K562 (cell line): ENCODE data around the gene PIK3CB. TPM values are rescaled to one million over a fixed set of nuclear protein-coding genes. Genes with fewer than 3 reads are reported as not detected.

Source experiments
- CC2D1A ChIP-seq: fragments of 450-650 bp; IDR thresholded peaks from 2 replicates; pipeline ENCODE4 v1.6.1; 2017; ENCODE audit warnings: mild to moderate bottlenecking
- EP300 ChIP-seq: IDR thresholded peaks from 2 replicates; pipeline ENCODE4 v1.6.1; 2012; ENCODE audit warnings: low read length, improper control_type of control experiment
- ILK ChIP-seq: fragments of 450-650 bp; IDR thresholded peaks from 2 replicates; pipeline ENCODE4 v1.6.1; 2016; ENCODE audit warnings: missing genetic modification characterization, low read depth, mild to moderate bottlenecking, missing compliant biosample characterization, moderate library complexity, borderline replicate concordance
- MGA ChIP-seq: fragments of 450-650 bp; IDR thresholded peaks from 2 replicates; pipeline ENCODE4 v1.6.1; 2016; ENCODE audit warnings: mild to moderate bottlenecking, moderate library complexity
- OTX1 ChIP-seq: fragments of 450-650 bp; formaldehyde crosslinking; IDR thresholded peaks from 2 replicates; pipeline ENCODE4 v1.4.0; 2022; ENCODE audit warnings: mild to moderate bottlenecking
- PHF20 ChIP-seq: fragments of 450-650 bp; IDR thresholded peaks from 2 replicates; pipeline ENCODE4 v1.6.1; 2018; ENCODE audit not compliant: partially characterized antibody
- TAF1 ChIP-seq: IDR thresholded peaks from 2 replicates; pipeline ENCODE4 v1.6.1; 2011; ENCODE audit warnings: mild to moderate bottlenecking, low read length, moderate library complexity; ENCODE audit not compliant: insufficient read depth, control insufficient read depth, severe bottlenecking; ENCODE audit errors: extremely low read depth
- WHSC1 ChIP-seq: IDR thresholded peaks from one replicate; pipeline ENCODE4 v1.6.1; 2012; ENCODE audit warnings: low read length, control low read depth, inconsistent platforms
- ZBTB1 ChIP-seq: sonication (generic); formaldehyde crosslinking; IDR thresholded peaks from 2 replicates; pipeline ENCODE4 v1.8.1; 2023; ENCODE audit warnings: missing genetic modification reagents, low read depth, mild to moderate bottlenecking, borderline replicate concordance
- ZNF316 ChIP-seq: fragments of 450-650 bp; IDR thresholded peaks from 2 replicates; pipeline ENCODE4 v1.6.1; 2016
- polyA plus RNA-seq, 8 experiments: library from polyadenylated mRNA; depleted of rRNA in 4 of 8; stranded (reverse) in 5 of 8; unstranded in 3 of 8; fragments of >200 nt; fragmentation: Nextera tagmentation in 2 of 8; fragmentation: Illumina TruSeq in 1 of 8; extraction: Ambion mirVana in 2 of 8; extraction: Trizol in 1 of 8; gene quantifications; 2 replicates each; pipeline versions ENCODE4 v1.2.1 to v1.2.3, GENCODE V29; 2011 to 2014; ENCODE audit warnings: inconsistent platforms in 1 of 8, missing spikeins in 1 of 8
- total RNA-seq, 7 experiments: library from RNA; depleted of rRNA in 6 of 7; stranded (reverse); fragments of >200 nt in 6 of 7; fragmentation: Illumina TruSeq in 2 of 7; extraction: Trizol in 2 of 7; gene quantifications; 2 replicates each; pipeline versions ENCODE4 v1.2.1 to v1.2.3, GENCODE V29; 2011 to 2021; ENCODE audit warnings: low replicate concordance in 1 of 7
- TF ChIP-seq, protein P1 (sequence below): fragments of 450-650 bp; conservative IDR thresholded peaks from 2 replicates; pipeline ENCODE4 v1.6.1; 2016; ENCODE audit warnings: missing genetic modification characterization, low read depth, mild to moderate bottlenecking, missing compliant biosample characterization, moderate library complexity
- TF ChIP-seq, protein P2 (sequence below): fragments of 450-650 bp; IDR thresholded peaks from 2 replicates; pipeline ENCODE4 v1.6.1; 2016; ENCODE audit warnings: mild to moderate bottlenecking

Gene PIK3CB
- total and polyA plus RNA-seq, 9 of the 15 experiments (the other 6 are each of a cell fraction or from before 2014, with no cell fraction given), result 15.3 to 62.6 (median 28.3) TPM

DNA sequence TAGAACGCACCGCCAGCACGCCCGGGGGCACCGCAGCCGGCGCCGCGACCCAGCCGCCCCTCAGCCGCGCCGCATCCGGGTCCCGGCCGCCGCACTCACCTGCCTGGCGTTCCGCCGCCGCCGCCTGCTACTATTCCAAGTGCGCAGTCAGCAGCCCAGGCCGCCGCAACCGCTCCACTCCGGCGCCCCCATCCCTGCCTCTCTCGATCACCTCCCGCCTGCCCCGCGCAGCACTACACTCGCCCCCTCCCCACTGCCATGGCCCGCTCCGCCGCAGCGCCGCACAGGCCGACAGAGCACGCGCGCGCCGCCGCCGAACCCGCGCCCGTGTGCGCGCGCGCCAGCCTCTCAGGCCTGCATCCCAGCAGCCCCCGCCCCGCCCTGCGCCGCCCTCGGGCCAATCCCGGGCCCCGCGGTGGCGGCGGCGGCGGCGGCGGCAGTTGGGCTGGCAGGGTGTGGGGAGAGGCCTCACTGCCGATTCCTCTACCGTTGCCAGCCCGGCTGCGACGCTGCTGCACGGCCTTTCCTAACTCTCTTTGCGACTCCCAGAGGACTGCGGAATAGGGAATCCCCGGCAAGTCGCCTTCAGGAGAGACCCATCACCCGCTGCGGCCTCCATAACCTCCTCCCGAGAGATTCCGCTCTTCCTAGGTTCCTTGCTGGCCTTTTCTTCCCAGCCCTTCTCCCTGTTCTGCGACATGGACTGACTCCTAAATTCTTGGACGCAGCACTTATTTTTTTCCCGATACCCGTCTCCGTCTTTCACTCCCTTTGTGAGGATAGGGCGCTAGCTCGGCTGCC is at the start of gene PIK3CB (continued):
- 0 out of 2 replicates have a peak, but pooled peaks have one; percentile 3 for TF ChIP-seq ZNF316
- 0 out of 2 replicates have a peak, but pooled peaks have one; percentile 27 for TF ChIP-seq CC2D1A
- no peak; the same call in 1 of the 2 replicates for TF ChIP-seq OTX1 (CRISPR knock-in tag)
- TF ChIP-seq MGA, result no peak; the same call in 1 of the 2 replicates
- peak; percentile 88 for TF ChIP-seq TAF1
- no peak for TF ChIP-seq PHF20
- TF ChIP-seq WHSC1, result no peak
- TF ChIP-seq, protein P1, sequence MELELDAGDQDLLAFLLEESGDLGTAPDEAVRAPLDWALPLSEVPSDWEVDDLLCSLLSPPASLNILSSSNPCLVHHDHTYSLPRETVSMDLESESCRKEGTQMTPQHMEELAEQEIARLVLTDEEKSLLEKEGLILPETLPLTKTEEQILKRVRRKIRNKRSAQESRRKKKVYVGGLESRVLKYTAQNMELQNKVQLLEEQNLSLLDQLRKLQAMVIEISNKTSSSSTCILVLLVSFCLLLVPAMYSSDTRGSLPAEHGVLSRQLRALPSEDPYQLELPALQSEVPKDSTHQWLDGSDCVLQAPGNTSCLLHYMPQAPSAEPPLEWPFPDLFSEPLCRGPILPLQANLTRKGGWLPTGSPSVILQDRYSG, result 0 out of 2 replicates have a peak, but pooled peaks have one; percentile 43
- TF ChIP-seq, protein P2, sequence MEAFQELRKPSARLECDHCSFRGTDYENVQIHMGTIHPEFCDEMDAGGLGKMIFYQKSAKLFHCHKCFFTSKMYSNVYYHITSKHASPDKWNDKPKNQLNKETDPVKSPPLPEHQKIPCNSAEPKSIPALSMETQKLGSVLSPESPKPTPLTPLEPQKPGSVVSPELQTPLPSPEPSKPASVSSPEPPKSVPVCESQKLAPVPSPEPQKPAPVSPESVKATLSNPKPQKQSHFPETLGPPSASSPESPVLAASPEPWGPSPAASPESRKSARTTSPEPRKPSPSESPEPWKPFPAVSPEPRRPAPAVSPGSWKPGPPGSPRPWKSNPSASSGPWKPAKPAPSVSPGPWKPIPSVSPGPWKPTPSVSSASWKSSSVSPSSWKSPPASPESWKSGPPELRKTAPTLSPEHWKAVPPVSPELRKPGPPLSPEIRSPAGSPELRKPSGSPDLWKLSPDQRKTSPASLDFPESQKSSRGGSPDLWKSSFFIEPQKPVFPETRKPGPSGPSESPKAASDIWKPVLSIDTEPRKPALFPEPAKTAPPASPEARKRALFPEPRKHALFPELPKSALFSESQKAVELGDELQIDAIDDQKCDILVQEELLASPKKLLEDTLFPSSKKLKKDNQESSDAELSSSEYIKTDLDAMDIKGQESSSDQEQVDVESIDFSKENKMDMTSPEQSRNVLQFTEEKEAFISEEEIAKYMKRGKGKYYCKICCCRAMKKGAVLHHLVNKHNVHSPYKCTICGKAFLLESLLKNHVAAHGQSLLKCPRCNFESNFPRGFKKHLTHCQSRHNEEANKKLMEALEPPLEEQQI, result no peak
- TF ChIP-seq ILK, result no peak
- peak; percentile 95 for TF ChIP-seq ZBTB1
- peak; percentile 2; the same call in 1 of the 2 replicates for TF ChIP-seq EP300
